Breast epithelium (tissue), 3 donors: Measurements from ENCODE around the gene HOMEZ.

ENCODE experiments used
- POLR2A ChIP-seq: fragments of 450-650 bp; IDR thresholded peaks from one replicate; pipeline ENCODE4 v1.6.1; 2016; ENCODE audit warnings: antibody characterized with exemption, mild to moderate bottlenecking, moderate library complexity
- POLR2AphosphoS5 ChIP-seq, 3 donors: sonication (generic); formaldehyde crosslinking; IDR thresholded peaks; one replicate each; pipeline ENCODE4 v1.6.1; 2017; ENCODE audit warnings: antibody characterized with exemption in 3 of 3
- TF ChIP-seq, protein P1 (sequence below), 3 donors: fragments of 450-650 bp; IDR thresholded peaks; one replicate each; pipeline ENCODE4 v1.5.1; 2016 to 2017; ENCODE audit warnings: antibody characterized with exemption in 3 of 3, mild to moderate bottlenecking in 3 of 3, moderate library complexity in 3 of 3

DNA sequence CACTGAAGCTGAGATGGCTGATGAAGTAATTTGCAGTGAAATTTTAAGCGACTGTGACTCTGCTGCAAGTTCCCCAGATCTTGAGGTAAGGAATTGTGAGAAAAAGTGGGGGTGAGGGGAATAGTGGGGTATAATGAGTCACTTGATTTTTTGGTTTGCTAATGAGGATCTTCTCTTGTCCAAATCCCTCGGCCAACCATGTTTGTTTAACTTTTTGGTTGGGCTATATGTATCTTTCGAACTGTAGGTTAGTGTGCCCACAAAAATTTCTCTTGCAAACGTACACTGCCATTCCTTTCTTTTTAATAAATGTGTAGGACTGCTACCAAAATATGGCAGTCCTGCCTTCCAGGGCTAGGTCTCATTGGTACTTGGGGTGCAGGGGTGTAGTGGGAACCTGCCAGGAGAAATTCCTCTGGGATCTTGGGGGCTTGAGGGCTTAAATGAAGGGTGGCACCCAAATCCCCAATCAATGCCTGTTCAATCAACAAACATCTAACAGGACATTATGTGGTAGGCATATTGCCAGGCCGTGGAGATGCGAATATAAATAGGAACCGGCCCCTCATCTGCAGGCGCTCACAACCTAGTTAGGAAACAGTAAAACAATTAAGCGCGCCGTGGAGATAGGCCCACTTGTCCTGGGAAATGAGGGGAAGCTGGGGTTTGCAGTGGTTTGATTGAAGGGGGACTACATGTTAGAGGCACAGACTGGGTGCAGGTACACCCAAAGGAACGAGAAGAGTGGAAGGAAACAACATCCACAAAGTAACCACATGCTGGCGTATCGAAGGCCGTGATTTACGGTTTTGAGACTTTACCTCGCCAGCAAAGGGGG lies 34.0 kb upstream of the HOMEZ start:
- no peak for TF ChIP-seq POLR2A
- TF ChIP-seq, protein P1, sequence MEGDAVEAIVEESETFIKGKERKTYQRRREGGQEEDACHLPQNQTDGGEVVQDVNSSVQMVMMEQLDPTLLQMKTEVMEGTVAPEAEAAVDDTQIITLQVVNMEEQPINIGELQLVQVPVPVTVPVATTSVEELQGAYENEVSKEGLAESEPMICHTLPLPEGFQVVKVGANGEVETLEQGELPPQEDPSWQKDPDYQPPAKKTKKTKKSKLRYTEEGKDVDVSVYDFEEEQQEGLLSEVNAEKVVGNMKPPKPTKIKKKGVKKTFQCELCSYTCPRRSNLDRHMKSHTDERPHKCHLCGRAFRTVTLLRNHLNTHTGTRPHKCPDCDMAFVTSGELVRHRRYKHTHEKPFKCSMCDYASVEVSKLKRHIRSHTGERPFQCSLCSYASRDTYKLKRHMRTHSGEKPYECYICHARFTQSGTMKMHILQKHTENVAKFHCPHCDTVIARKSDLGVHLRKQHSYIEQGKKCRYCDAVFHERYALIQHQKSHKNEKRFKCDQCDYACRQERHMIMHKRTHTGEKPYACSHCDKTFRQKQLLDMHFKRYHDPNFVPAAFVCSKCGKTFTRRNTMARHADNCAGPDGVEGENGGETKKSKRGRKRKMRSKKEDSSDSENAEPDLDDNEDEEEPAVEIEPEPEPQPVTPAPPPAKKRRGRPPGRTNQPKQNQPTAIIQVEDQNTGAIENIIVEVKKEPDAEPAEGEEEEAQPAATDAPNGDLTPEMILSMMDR (IDR thresholded peaks at IDR 0.05) = no peak
- TF ChIP-seq POLR2AphosphoS5 (IDR thresholded peaks at IDR 0.05) = no peak
